HG02798 (cell line): Measurements from ENCODE around the gene MLN.
A peak's percentile ranks its signal among the peaks of the same experiment; 100 is the strongest.

Experiments used
- ATAC-seq: cut with Tn5 transposase; IDR thresholded peaks from one replicate; pipeline ENCODE4 v1.9.1; 2021; ENCODE audit warnings: mild to moderate bottlenecking; ENCODE audit not compliant: unreplicated experiment, poor library complexity

Gene MLN

GRCh38 chr6:33791620-33792019, 12.2 kb downstream of the MLN start:
- ATAC-seq: no peak

- ATAC-seq: no peak
Observed at GRCh38 chr6:33790910-33791309, 12.9 kb downstream of the MLN start.

GRCh38 chr6:33790379-33790778, 13.4 kb downstream of the MLN start:
- no peak for ATAC-seq

GRCh38 chr6:33789550-33789895, 14.3 kb downstream of the MLN start:
- ATAC-seq: no peak

- ATAC-seq: peak; percentile 94
Observed at GRCh38 chr6:33788694-33789549, 14.9 kb downstream of the MLN start, which contains the start of gene LEMD2. LEMD2 (minus strand) TSS chr6:33789130; CDS start chr6:33789116, 14 bp downstream.

GRCh38 chr6:33787954-33788693, 15.7 kb downstream of the MLN start:
- ATAC-seq: peak; percentile 46

GRCh38 chr6:33787346-33787953, 16.4 kb downstream of the MLN start:
- no peak for ATAC-seq

- ATAC-seq: no peak
Observed at GRCh38 chr6:33786736-33787135, 17.1 kb downstream of the MLN start.

GRCh38 chr6:33785778-33786177, 18.0 kb downstream of the MLN start:
- no peak for ATAC-seq

- no peak for ATAC-seq
Observed at GRCh38 chr6:33784787-33785186, 19.0 kb downstream of the MLN start.

- no peak for ATAC-seq
Observed at GRCh38 chr6:33783781-33784520, 19.9 kb downstream of the MLN start.

GRCh38 chr6:33782561-33782960, 21.2 kb downstream of the MLN start:
- no peak for ATAC-seq

GRCh38 chr6:33781131-33781975, 22.4 kb downstream of the MLN start:
- no peak for ATAC-seq

- no peak for ATAC-seq
Observed at GRCh38 chr6:33779895-33780294, 23.9 kb downstream of the MLN start.

GRCh38 chr6:33779290-33779689, 24.5 kb downstream of the MLN start:
- ATAC-seq: no peak

- ATAC-seq: no peak
Observed at GRCh38 chr6:33778444-33779121, 25.2 kb downstream of the MLN start.

GRCh38 chr6:33777398-33778388, 26.1 kb downstream of the MLN start:
- ATAC-seq: no peak

- no peak for ATAC-seq
Observed at GRCh38 chr6:33776764-33777163, 27.0 kb downstream of the MLN start.
